ENCODE measurements around the gene C4BPB. TPM values are rescaled to one million over a fixed set of nuclear protein-coding genes. Genes with fewer than 3 reads are reported as not detected.

C4BPB gene
- total and polyA plus RNA-seq, 2 of the 8 experiments (the other 6 are each of a cell fraction or from before 2014, with no cell fraction given), result not detected

GRCh38 chr1:207060596-207060995, 28.1 kb upstream of the C4BPB start (continued):
- TF ChIP-seq JUN (IDR thresholded peaks at IDR 0.05; ENCODE audit: low read depth, low read length), result no peak
- TF ChIP-seq ASH2L (IDR thresholded peaks at IDR 0.05; ENCODE audit: low read length), result no peak
- no peak for TF ChIP-seq POLR2A (IDR thresholded peaks at IDR 0.05; ENCODE audit: control extremely low read depth in 1 of 2, low read depth in 2 of 2, low read length in 2 of 2)
- no peak for TF ChIP-seq SIRT6 (IDR thresholded peaks at IDR 0.05; ENCODE audit: low read length)
- no peak for TF ChIP-seq CTBP2 (IDR thresholded peaks at IDR 0.05; ENCODE audit: borderline replicate concordance, insufficient read depth, insufficient read length, low read length)

Data from H1 (cell line).